Ovary (tissue), 3 donors: ENCODE results near the gene POU2F3.

Source experiments
- CTCF ChIP-seq, 3 donors: fragments of 450-650 bp in 2 of 3; fragments of 200-600 bp in 1 of 3; IDR thresholded peaks; one replicate each; pipeline versions ENCODE4 v1.5.1 to v1.8.0; 2016 to 2022; ENCODE audit warnings: antibody characterized with exemption in 3 of 3, mild to moderate bottlenecking in 1 of 3
- EP300 ChIP-seq: sonication (generic); formaldehyde crosslinking; IDR thresholded peaks from one replicate; pipeline ENCODE4 v1.6.1; 2017; ENCODE audit warnings: antibody characterized with exemption
- POLR2A ChIP-seq: fragments of 450-650 bp; IDR thresholded peaks from one replicate; pipeline ENCODE4 v1.6.1; 2017; ENCODE audit warnings: antibody characterized with exemption, mild to moderate bottlenecking, moderate library complexity
- donor health status: DM: no; HTN: no; CAD: no.

- TF ChIP-seq POLR2A (no peak), CTCF (IDR thresholded peaks at IDR 0.05) (no peak), EP300 (no peak)
Measured at GRCh38 chr11:120199613-120200012, 40.3 kb upstream of the POU2F3 start.
